Parathyroid adenoma (tissue), 2 donors: ENCODE results near the gene SRPK3.

Experiments
- H2AFZ ChIP-seq: fragments of 300-600 bp; sonication (generic); one replicate; pipeline ENCODE4 v1.7.0; 2017; ENCODE audit warnings: antibody characterized with exemption, mild to moderate bottlenecking
- H3K27ac ChIP-seq: fragments of 300-600 bp; sonication (generic); one replicate; pipeline ENCODE4 v1.7.0; 2017
- H3K27me3 ChIP-seq: fragments of 300-600 bp; sonication (generic); one replicate; pipeline ENCODE4 v1.7.0; 2017; ENCODE audit warnings: low read length; ENCODE audit not compliant: control insufficient read depth, insufficient read depth
- H3K36me3 ChIP-seq: fragments of 300-600 bp; sonication (generic); one replicate; pipeline ENCODE4 v1.7.0; 2017; ENCODE audit warnings: low read length; ENCODE audit not compliant: control insufficient read depth, insufficient read depth
- H3K4me1 ChIP-seq: fragments of 300-600 bp; sonication (generic); one replicate; pipeline ENCODE4 v1.7.0; 2017; ENCODE audit warnings: control low read depth
- H3K4me2 ChIP-seq: fragments of 300-600 bp; sonication (generic); one replicate; pipeline ENCODE4 v1.7.0; 2017; ENCODE audit warnings: low read length
- H3K4me3 ChIP-seq: fragments of 300-600 bp; sonication (generic); one replicate; pipeline ENCODE4 v1.7.0; 2017; ENCODE audit warnings: low read depth, low read length
- H3K79me2 ChIP-seq: fragments of 300-600 bp; sonication (generic); one replicate; pipeline ENCODE4 v1.7.0; 2017; ENCODE audit warnings: control low read depth
- H3K9ac ChIP-seq: fragments of 300-600 bp; sonication (generic); one replicate; pipeline ENCODE4 v1.7.0; 2017; ENCODE audit warnings: mild to moderate bottlenecking
- H3K9me3 ChIP-seq: fragments of 300-600 bp; sonication (generic); one replicate; pipeline ENCODE4 v1.7.0; 2017; ENCODE audit warnings: low read length; ENCODE audit not compliant: control insufficient read depth
- CTCF ChIP-seq: fragments of 300-600 bp; sonication (generic); IDR thresholded peaks from one replicate; pipeline ENCODE4 v1.7.0; 2017; ENCODE audit warnings: antibody characterized with exemption, mild to moderate bottlenecking
- donor health status: primary hyperparathyroidism.

SRPK3 gene

GRCh38 chrX:153792368-153792767, 11.5 kb downstream of the SRPK3 start:
- no peaks in the 10 kb centered on the region for H3K36me3 ChIP-seq
- H3K27me3 ChIP-seq, result no peaks in the 10 kb centered on the region
- H3K4me2 ChIP-seq, result no peak overlapping the region
- peaks cover 18% of the 10 kb centered on the region for H3K79me2 ChIP-seq
- no peaks in the 10 kb centered on the region for H3K9me3 ChIP-seq
- H3K9ac ChIP-seq, result no peak overlapping the region
- H3K4me3 ChIP-seq, result no peak overlapping the region
- TF ChIP-seq CTCF, result no peak
- no peak overlapping the region for H2AFZ ChIP-seq
- H3K4me1 ChIP-seq, result no peaks in the 10 kb centered on the region
- H3K27ac ChIP-seq, result no peak overlapping the region

DNA sequence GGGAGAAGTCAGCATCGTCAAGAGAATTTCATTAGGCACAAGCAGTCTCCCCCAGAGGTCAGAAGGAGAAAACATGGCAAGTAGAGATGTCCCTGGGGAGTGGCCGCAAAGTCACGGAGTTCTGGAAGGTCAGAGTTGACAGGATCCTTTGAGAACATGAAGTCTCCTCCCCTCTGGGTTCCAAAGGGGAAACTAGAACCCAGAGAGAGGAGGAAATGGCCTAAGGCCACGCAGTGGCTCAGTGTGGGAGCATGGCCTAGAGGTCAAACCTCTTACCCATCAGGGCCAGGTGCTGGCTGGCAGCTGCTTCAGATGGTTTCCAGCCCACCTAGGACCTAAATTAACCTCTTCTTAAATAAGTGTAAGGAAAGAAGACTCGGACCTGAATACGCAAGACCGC, 12.4 kb downstream of the SRPK3 start:
- Histone ChIP-seq H3K9me3 (no peaks in the 10 kb centered on the region), H3K27ac (peak overlapping the region; percentile 96), H3K27me3 (no peaks in the 10 kb centered on the region), H3K4me1 (no peaks in the 10 kb centered on the region), H3K4me2 (peak overlapping the region; percentile 81), H3K4me3 (peak overlapping the region; percentile 83), H2AFZ (peak overlapping the region; percentile 83), H3K9ac (peak overlapping the region; percentile 35), H3K79me2 (peaks cover 18% of the 10 kb centered on the region), H3K36me3 (no peaks in the 10 kb centered on the region)
- no peak for TF ChIP-seq CTCF

DNA sequence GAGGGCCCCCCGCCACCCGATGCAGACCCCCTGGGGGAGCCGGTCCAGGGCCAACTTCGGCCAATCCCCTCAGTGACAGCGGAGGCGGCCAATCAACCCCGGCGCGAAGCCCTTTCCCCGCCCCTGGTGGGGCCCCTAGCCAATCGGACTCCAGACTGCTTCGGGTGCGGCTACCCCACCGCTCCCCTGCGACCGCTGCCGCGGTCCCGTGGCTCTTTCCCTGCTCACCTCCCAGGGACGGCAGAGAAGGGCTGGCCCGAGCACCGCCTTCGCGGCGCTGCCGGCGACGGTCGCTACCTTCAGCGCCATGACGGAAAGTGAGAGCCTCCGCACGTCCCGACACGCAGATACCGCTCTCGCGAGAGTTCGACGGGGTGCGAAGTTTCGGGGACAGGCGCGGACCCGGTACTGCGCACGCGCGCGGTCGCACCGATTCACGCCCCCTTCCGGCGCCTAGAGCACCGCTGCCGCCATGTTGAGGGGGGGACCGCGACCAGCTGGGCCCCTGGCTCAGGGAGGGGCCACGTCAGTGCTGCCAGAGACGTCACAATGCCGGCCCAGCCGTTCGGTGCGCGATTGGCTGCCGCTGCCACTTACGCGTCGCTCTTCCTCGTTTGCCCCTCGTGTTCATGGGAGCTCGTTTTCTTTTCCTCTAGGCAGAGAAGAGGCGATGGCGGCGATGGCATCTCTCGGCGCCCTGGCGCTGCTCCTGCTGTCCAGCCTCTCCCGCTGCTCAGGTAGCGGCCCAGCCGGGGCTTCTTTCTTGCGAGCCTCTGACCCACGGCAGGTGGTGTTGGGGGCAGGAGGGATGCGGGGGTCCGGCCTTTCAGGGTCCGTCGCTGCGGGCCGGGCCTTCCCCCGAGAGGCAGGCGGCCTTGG, 13.4 kb downstream of the SRPK3 start, which contains the start of the genes IDH3G and SSR4:
Gene IDH3G, minus strand, starts transcription at position 358 of the 879 bp plus-strand sequence. Its CDS starts 49 bp downstream, at position 309.
Gene SSR4, plus strand, starts transcription at position 651 of the 879 bp plus-strand sequence. Its CDS starts 20 bp downstream, at position 671.
- Histone ChIP-seq H3K9me3 (no peaks in the 10 kb centered on the region), H3K79me2 (peaks cover 18% of the 10 kb centered on the region), H3K9ac (peak within 1 kb of the TSS; percentile 37), H3K4me3 (peak within 1 kb of the TSS; percentile 83), H3K4me1 (no peaks in the 10 kb centered on the region), H2AFZ (peak within 1 kb of the TSS; percentile 83), H3K4me2 (peak within 1 kb of the TSS; percentile 81), H3K27ac (peak within 1 kb of the TSS; percentile 96), H3K36me3 (no peaks in the 10 kb centered on the region), H3K27me3 (no peaks in the 10 kb centered on the region)
- peak; percentile 38 for TF ChIP-seq CTCF

- peak overlapping the region; percentile 81 for H3K4me2 ChIP-seq
- no peaks in the 10 kb centered on the region for H3K9me3 ChIP-seq
- H3K79me2 ChIP-seq, result peaks cover 18% of the 10 kb centered on the region
- no peak for TF ChIP-seq CTCF
- peak overlapping the region; percentile 83 for H3K4me3 ChIP-seq
- H2AFZ ChIP-seq, result peak overlapping the region; percentile 83
- H3K36me3 ChIP-seq, result no peaks in the 10 kb centered on the region
- H3K27me3 ChIP-seq, result no peaks in the 10 kb centered on the region
- H3K27ac ChIP-seq, result peak overlapping the region; percentile 96
- H3K4me1 ChIP-seq, result no peaks in the 10 kb centered on the region
- H3K9ac ChIP-seq, result peak overlapping the region; percentile 37
These were observed 14.3 kb downstream of the SRPK3 start for GRCh38 chrX:153794897-153795816.
